GM12878 (cell line): ENCODE results near the gene LTK. TPM values are rescaled to one million over a fixed set of nuclear protein-coding genes. Genes with fewer than 3 reads are reported as not detected.

ENCODE experiments used
- ATAC-seq: fragments of 200-7000 bp; cut with Tn5 transposase; 3 replicates; pipeline ENCODE4 v1.9.1; 2020; ENCODE audit warnings: mild to moderate bottlenecking, moderate library complexity
- BruUV-seq: library from RNA; stranded (reverse); fragments of 400-500 nt; replicated peaks from 2 replicates; lab custom pipeline; 2021; lab: Mats Ljungman, UMichigan
- CTCF ChIA-PET: fragments of 300-600 bp; sonication (Branson Sonifier 250); formaldehyde crosslinking; extraction: SDS; loops from one replicate; lab custom pipeline; 2021; ENCODE audit warnings: inconsistent platforms; lab: Yijun Ruan, JAX
- POLR2A ChIA-PET: fragments of 350-600 bp; formaldehyde crosslinking; extraction: SDS; loops from one replicate; lab custom pipeline; 2021; ENCODE audit warnings: inconsistent platforms; lab: Charles Lee
- RAD21 ChIA-PET: fragments of 300-600 bp; sonication (Branson Sonifier 250); formaldehyde crosslinking; loops from one replicate; lab custom pipeline; 2023; ENCODE audit warnings: antibody characterized with exemption; ENCODE audit not compliant: unreplicated experiment; lab: Charles Lee
- SMC1A ChIA-PET: fragments of 300-600 bp; sonication (Branson Sonifier 250); formaldehyde crosslinking; loops from one replicate; lab custom pipeline; 2023; ENCODE audit not compliant: unreplicated experiment, uncharacterized antibody; lab: Charles Lee
- DNase-seq: peaks from one replicate; pipeline ENCODE4 v3.0.0-alpha.2; 2011; ENCODE audit warnings: low read depth, low spot score
- FAIRE-seq: peaks from 3 replicates; lab custom pipeline; 2011; peaks lifted over from hg19 to GRCh38; lab: Jason Lieb, UNC
- H2AFZ ChIP-seq: 2 replicates; pipeline ENCODE4 v1.6.0; 2011; ENCODE audit warnings: low read depth, low read length, control low read depth; ENCODE audit not compliant: control insufficient read depth
- H3K27ac ChIP-seq: 2 replicates; pipeline ENCODE4 v1.5.1; 2011; ENCODE audit warnings: control low read depth; ENCODE audit not compliant: control insufficient read depth, insufficient read depth
- H3K27me3 ChIP-seq, 2 experiments: replicated peaks in 1 of 2; 2 replicates each; pipeline versions ENCODE4 v1.6.0 to v1.6.1; 2011; ENCODE audit warnings: low read length in 1 of 2; ENCODE audit not compliant: control insufficient read depth in 2 of 2, insufficient read depth in 2 of 2
- H3K36me3 ChIP-seq, 2 experiments: 2 replicates each; pipeline ENCODE4 v1.5.1; 2011; ENCODE audit warnings: low read length in 1 of 2; ENCODE audit not compliant: control insufficient read depth in 2 of 2, insufficient read depth in 2 of 2
- H3K4me1 ChIP-seq: 2 replicates; pipeline ENCODE4 v1.6.1; 2011; ENCODE audit warnings: mild to moderate bottlenecking, low read length, moderate library complexity, mixed read lengths; ENCODE audit not compliant: control insufficient read depth, insufficient read depth
- H3K4me2 ChIP-seq: 2 replicates; pipeline ENCODE4 v1.6.0; 2011; ENCODE audit warnings: control low read depth; ENCODE audit not compliant: control insufficient read depth, insufficient read depth
- H3K4me3 ChIP-seq: fragments of 200-600 bp; sonication (generic); 2 replicates; pipeline ENCODE4 v1.5.1; 2016
- H3K79me2 ChIP-seq: 2 replicates; pipeline ENCODE4 v1.6.0; 2011; ENCODE audit warnings: low read length; ENCODE audit not compliant: control insufficient read depth, insufficient read depth
- H3K9ac ChIP-seq: 2 replicates; pipeline ENCODE4 v1.8.0; 2011; ENCODE audit warnings: low read length, control low read depth, mixed read lengths; ENCODE audit not compliant: control insufficient read depth, insufficient read depth
- H3K9me3 ChIP-seq: replicated peaks from 3 replicates; pipeline ENCODE4 v1.5.1; 2011; ENCODE audit warnings: mild to moderate bottlenecking, low read length; ENCODE audit not compliant: control insufficient read depth, insufficient read depth
- H4K20me1 ChIP-seq: 2 replicates; pipeline ENCODE4 v1.6.0; 2011; ENCODE audit not compliant: control insufficient read depth, insufficient read depth
- BACH1 ChIP-seq: fragments of 450-650 bp; IDR thresholded peaks from 2 replicates; pipeline ENCODE4 v1.6.1; 2017; ENCODE audit warnings: mild to moderate bottlenecking, borderline replicate concordance
- BCL3 ChIP-seq: IDR thresholded peaks from 2 replicates; pipeline ENCODE4 v1.6.1; 2011; ENCODE audit warnings: borderline replicate concordance, low read depth, mild to moderate bottlenecking, moderate library complexity, low read length; ENCODE audit not compliant: insufficient read depth, poor library complexity, severe bottlenecking
- CHD1 ChIP-seq: IDR thresholded peaks from 2 replicates; pipeline ENCODE4 v1.6.1; 2012; ENCODE audit warnings: low read depth, low read length, improper control_type of control experiment
- CTCF ChIP-seq, 3 experiments: IDR thresholded peaks in 2 of 3; conservative IDR thresholded peaks in 1 of 3; 2 replicates each; pipeline ENCODE4 v1.5.1; 2011; ENCODE audit warnings: low read depth in 3 of 3, low read length in 3 of 3, mild to moderate bottlenecking in 3 of 3, control low read depth in 2 of 3, moderate library complexity in 2 of 3, inconsistent platforms in 1 of 3, mixed read lengths in 1 of 3; ENCODE audit not compliant: control insufficient read depth in 2 of 3, insufficient read depth in 1 of 3; ENCODE audit errors: extremely low read depth in 1 of 3
- HDAC2 ChIP-seq: fragments of 200-600 bp; sonication (generic); IDR thresholded peaks from 2 replicates; pipeline ENCODE4 v1.6.1; 2017
- MXI1 ChIP-seq: fragments of 150-350 bp; IDR thresholded peaks from 2 replicates; pipeline ENCODE4 v1.6.1; 2011; ENCODE audit warnings: low read depth, mild to moderate bottlenecking, inconsistent platforms, low read length, improper control_type of control experiment
- NR2C2 ChIP-seq: IDR thresholded peaks from 2 replicates; pipeline ENCODE4 v1.6.1; 2011; ENCODE audit warnings: borderline replicate concordance, low read depth; ENCODE audit not compliant: control insufficient read depth, insufficient read length
- RAD21 ChIP-seq: IDR thresholded peaks from 2 replicates; pipeline ENCODE4 v1.6.1; 2011; ENCODE audit warnings: mild to moderate bottlenecking, low read depth, low read length, moderate library complexity; ENCODE audit not compliant: insufficient read depth
- SMAD5 ChIP-seq: IDR thresholded peaks from 2 replicates; pipeline ENCODE4 v1.6.1; 2016; ENCODE audit warnings: antibody characterized with exemption, low read depth
- TAF1 ChIP-seq: IDR thresholded peaks from 2 replicates; pipeline ENCODE4 v1.6.1; 2011; ENCODE audit warnings: mild to moderate bottlenecking, low read depth, low read length, borderline replicate concordance
- TBL1XR1 ChIP-seq: IDR thresholded peaks from 2 replicates; pipeline ENCODE4 v1.6.1; 2012; ENCODE audit warnings: low read depth, low read length, improper control_type of control experiment
- YY1 ChIP-seq: IDR thresholded peaks from 2 replicates; pipeline ENCODE4 v1.6.1; 2011; ENCODE audit warnings: low read depth, mild to moderate bottlenecking, low read length
- WGBS: methylation state at CpG from one replicate; pipeline ENCODE4 v1.1.6; 2016; ENCODE audit warnings: low lambda C conversion rate; ENCODE audit not compliant: insufficient replicate concordance, insufficient coverage; ENCODE audit errors: missing lambda C conversion rate; 5-methylcytosine and 5-hydroxymethylcytosine counted together
- in situ Hi-C: fragments of 300-500 bp; cut with MboI; formaldehyde crosslinking; loops from 9 replicates; pipeline ENCODE4 v1.14.3; 2018; ENCODE audit warnings: mixed read lengths
- intact Hi-C: fragments of 100-400 bp; cut with micrococcal nuclease; formaldehyde crosslinking; loops from one replicate; pipeline ENCODE4 v1.14.2; 2022; ENCODE audit not compliant: unreplicated experiment
- polyA plus RNA-seq, 11 experiments: library from polyadenylated mRNA; depleted of rRNA in 4 of 11; unstranded in 6 of 11; stranded (reverse) in 5 of 11; fragments of >200 nt; fragmentation: Nextera tagmentation in 4 of 11; fragmentation: Illumina TruSeq in 1 of 11; extraction: Ambion mirVana in 4 of 11; extraction: Trizol in 1 of 11; gene quantifications; 1 replicate in 1 of 11; 2 replicates in 10 of 11; pipeline versions ENCODE4 v1.2.1 to v1.2.3, GENCODE V29; 2011 to 2016; ENCODE audit warnings: inconsistent platforms in 2 of 11, missing spikeins in 2 of 11, low read depth in 1 of 11
- total RNA-seq, 4 experiments: library from RNA; depleted of rRNA in 3 of 4; stranded (reverse); fragments of >200 nt in 3 of 4; fragmentation: Illumina TruSeq in 1 of 4; extraction: Trizol in 1 of 4; gene quantifications; 2 replicates each; pipeline versions ENCODE4 v1.2.1 to v1.2.3, GENCODE V29; 2013 to 2021

Gene LTK
- total and polyA plus RNA-seq, 10 of the 15 experiments (the other 5 are each of a cell fraction or from before 2014, with no cell fraction given): 0.07 to 0.80 (median 0.20) TPM; not detected in 1

- RAD21 ChIA-PET: interaction anchor here (0.6 kb wide), 1 partner anchor 66 kb away, joined by 3 read pairs; no protein-coding TSS in a partner anchor
- no peak for TF ChIP-seq NR2C2
- no peak for TF ChIP-seq CHD1
- TF ChIP-seq YY1: no peak
- TF ChIP-seq MXI1: no peak
- no peak for TF ChIP-seq TAF1
- TF ChIP-seq, all 136 proteins: peak for 0
- ChIA-PET CTCF (no interaction called here), POLR2A (interaction anchor here (0.6 kb wide), 1 partner anchor 123 kb away, joined by 8 read pairs; no protein-coding TSS in a partner anchor), SMC1A (no interaction called here)
- BruUV-seq: no TSS peak
- no peaks in the 10 kb centered on the region for H3K27me3 ChIP-seq
- WGBS: 60% methylated on average over 13 of the region's 13 CpGs
- H3K27ac ChIP-seq: no peak overlapping the region
- ATAC-seq (no peak), FAIRE-seq (no peak), DNase-seq (no peak)
- H3K4me2 ChIP-seq: no peak overlapping the region
- intact Hi-C loops: no loop called here
- H3K4me3 ChIP-seq: no peak overlapping the region
- H3K9ac ChIP-seq: no peak overlapping the region
- no peaks in the 10 kb centered on the region for H3K36me3 ChIP-seq
- H3K4me1 ChIP-seq: no peaks in the 10 kb centered on the region
- in situ Hi-C loops: no loop called here
- H2AFZ ChIP-seq: no peak overlapping the region
- no peaks in the 10 kb centered on the region for H4K20me1 ChIP-seq
- peaks cover 10% of the 10 kb centered on the region for H3K79me2 ChIP-seq
- no peaks in the 10 kb centered on the region for H3K9me3 ChIP-seq
These were observed 33.5 kb upstream of the LTK start for GRCh38 chr15:41546851-41547786.

- ATAC-seq (no peak), FAIRE-seq (no peak), DNase-seq (no peak)
- no peak overlapping the region for H3K4me2 ChIP-seq
- no TSS peak for BruUV-seq
- 67% methylated on average over 3 of the region's 3 CpGs for WGBS
- H3K27ac ChIP-seq: no peak overlapping the region
- no peak overlapping the region for H2AFZ ChIP-seq
- no peaks in the 10 kb centered on the region for H3K4me1 ChIP-seq
- ChIA-PET CTCF (interaction anchor here (0.8 kb wide), 1 partner anchor 79 kb away, joined by 3 read pairs; no protein-coding TSS in a partner anchor), RAD21 (interaction anchor here (1.5 kb wide), 1 partner anchor 52 kb away, joined by 5 read pairs; the partner anchor contains the start of gene ITPKA), POLR2A (interaction anchor here (1.2 kb wide), 1 partner anchor 229 kb away, joined by 5 read pairs; the partner anchor contains the start of gene MAPKBP1), SMC1A (interaction anchor here (0.6 to 1.6 kb wide), 2 partner anchors 79 to 183 kb away, joined by 3 to 7 read pairs; no protein-coding TSS in a partner anchor)
- intact Hi-C loops (no loop called here), in situ Hi-C loops (no loop called here)
- H3K9me3 ChIP-seq: no peaks in the 10 kb centered on the region
- H3K4me3 ChIP-seq: no peak overlapping the region
- H3K36me3 ChIP-seq: no peaks in the 10 kb centered on the region
- no peaks in the 10 kb centered on the region for H3K27me3 ChIP-seq
- peaks cover 10% of the 10 kb centered on the region for H3K79me2 ChIP-seq
- H4K20me1 ChIP-seq: no peaks in the 10 kb centered on the region
- H3K9ac ChIP-seq: no peak overlapping the region
- no peak for TF ChIP-seq TBL1XR1
- no peak for TF ChIP-seq CTCF (IDR thresholded peaks at IDR 0.05 in 2 of 3, conservative IDR thresholded peaks at IDR 0.05 in 1 of 3; ENCODE audit: control insufficient read depth in 2 of 3, extremely low read depth in 1 of 3, insufficient read depth in 1 of 3, low read depth in 3 of 3, low read length in 3 of 3)
- no peak for TF ChIP-seq HDAC2
- TF ChIP-seq NR2C2: no peak
- TF ChIP-seq BCL3: no peak
- TF ChIP-seq RAD21: no peak
- TF ChIP-seq BACH1: no peak
- no peak for TF ChIP-seq SMAD5
These were observed 31.6 kb upstream of the LTK start for GRCh38 chr15:41545218-41545617.
